Measurements from ENCODE around the gene SUGCT.
"Not testable (repeated sequence)": the region's sequence is repeated elsewhere in the genome, so short reads cannot be mapped to it uniquely, and the experiment has no call there.

Gene SUGCT

DNA sequence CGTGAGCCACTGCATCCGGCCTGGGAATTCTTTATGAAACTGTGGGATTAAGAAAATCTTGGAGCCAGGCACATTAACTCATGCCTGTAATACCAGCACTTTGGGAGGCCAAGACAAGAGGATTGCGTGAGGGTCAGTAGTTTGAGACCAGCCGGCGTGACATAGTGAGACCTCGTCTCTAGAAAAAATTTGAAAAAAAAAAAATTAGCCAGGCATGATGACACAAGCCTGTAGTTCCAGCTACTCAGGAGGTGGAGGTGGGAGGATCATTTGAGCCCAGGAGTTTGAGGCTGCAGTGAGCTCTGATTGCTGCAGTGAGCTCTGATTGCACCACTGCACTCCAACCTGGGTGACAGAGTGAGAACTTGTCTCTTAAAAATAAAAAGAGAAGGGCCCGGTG, 69.8 kb downstream of the SUGCT start:
- no peak for TF ChIP-seq CTCF (IDR thresholded peaks at IDR 0.05)
- H3K27me3 ChIP-seq (ENCODE audit: control insufficient read depth, insufficient read depth, low read length) = no peaks in the 10 kb centered on the region

GRCh38 chr7:40205992-40206391, 71.2 kb downstream of the SUGCT start:
- H3K4me2 ChIP-seq (ENCODE audit: low read length) = no peak overlapping the region
- H3K36me3 ChIP-seq (ENCODE audit: control insufficient read depth, insufficient read depth, low read length) = no peaks in the 10 kb centered on the region
- H3K9me3 ChIP-seq (ENCODE audit: control insufficient read depth, low read length) = no peaks in the 10 kb centered on the region
- TF ChIP-seq CTCF (IDR thresholded peaks at IDR 0.05) = no peak
- no peak overlapping the region for H3K9ac ChIP-seq
- H3K4me3 ChIP-seq (ENCODE audit: low read depth, low read length) = no peak overlapping the region
- H2AFZ ChIP-seq = no peak overlapping the region
- H3K27me3 ChIP-seq (ENCODE audit: control insufficient read depth, insufficient read depth, low read length) = no peaks in the 10 kb centered on the region
- H3K79me2 ChIP-seq = no peaks in the 10 kb centered on the region
- no peaks in the 10 kb centered on the region for H3K4me1 ChIP-seq
- no peak overlapping the region for H3K27ac ChIP-seq

More for the DNA sequence above, 69.8 kb downstream of the SUGCT start:
- Histone ChIP-seq H3K9me3 (ENCODE audit: control insufficient read depth, low read length) (no peaks in the 10 kb centered on the region), H2AFZ (no peak overlapping the region), H3K4me1 (no peaks in the 10 kb centered on the region), H3K27ac (no peak overlapping the region), H3K4me2 (ENCODE audit: low read length) (no peak overlapping the region), H3K4me3 (ENCODE audit: low read depth, low read length) (no peak overlapping the region), H3K36me3 (ENCODE audit: control insufficient read depth, insufficient read depth, low read length) (no peaks in the 10 kb centered on the region), H3K79me2 (no peaks in the 10 kb centered on the region), H3K9ac (no peak overlapping the region)

DNA sequence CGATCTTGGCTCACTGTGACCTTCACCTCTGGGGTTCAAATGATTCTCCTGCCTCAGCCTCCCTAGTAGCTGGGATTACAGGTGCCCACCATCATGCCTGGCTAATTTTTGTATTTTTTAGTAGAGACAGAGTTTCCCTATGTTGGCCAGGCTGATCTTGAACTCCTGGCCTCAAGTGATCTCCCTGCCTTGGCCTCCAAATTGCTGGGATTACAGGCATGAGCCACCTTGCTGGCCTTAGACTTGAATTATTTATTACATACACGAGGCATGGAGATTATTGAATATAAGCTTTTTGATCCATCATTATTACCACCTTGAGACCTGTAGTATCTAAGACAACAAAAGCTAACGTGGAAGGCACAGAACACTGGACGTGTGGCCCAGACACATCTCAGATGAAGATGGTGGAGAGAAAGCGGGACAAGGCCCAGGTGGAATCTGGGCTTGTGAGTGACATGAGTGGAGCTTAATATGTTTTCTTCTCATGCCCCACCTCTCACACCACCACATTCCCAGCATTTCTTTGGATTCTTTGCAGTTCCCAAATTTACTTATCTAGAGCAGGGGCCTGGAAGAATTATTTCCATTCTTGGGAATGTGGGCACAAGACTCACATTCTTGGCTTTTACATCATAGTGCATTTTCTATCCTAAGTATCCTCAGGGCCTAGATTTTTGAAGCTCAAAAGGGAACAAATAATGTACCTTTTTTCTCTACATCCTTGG, 76.6 kb downstream of the SUGCT start:
- TF ChIP-seq CTCF (IDR thresholded peaks at IDR 0.05) = no peak
- Histone ChIP-seq H3K27ac (no peak overlapping the region), H3K4me3 (ENCODE audit: low read depth, low read length) (no peak overlapping the region)

DNA sequence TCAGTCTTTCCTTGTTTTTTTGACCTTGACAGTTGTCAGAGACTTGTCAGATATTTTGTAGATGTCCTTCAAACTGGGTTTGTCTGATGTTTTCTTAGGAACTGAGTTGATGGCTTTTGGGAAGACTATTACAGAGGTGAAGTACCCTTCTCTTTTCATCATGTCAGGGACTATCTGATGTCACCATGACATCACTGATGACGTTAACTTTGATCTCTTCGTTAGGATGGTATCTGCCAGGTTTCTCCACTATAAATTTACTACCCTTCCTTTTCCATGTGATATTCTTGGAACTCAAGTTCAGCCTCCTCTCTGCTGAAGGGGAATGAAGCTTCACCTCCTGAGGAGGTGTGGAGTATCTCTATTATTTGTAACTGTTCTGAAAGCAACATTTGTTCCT, 78.5 kb downstream of the SUGCT start:
- H3K4me2 ChIP-seq (ENCODE audit: low read length) = no peak overlapping the region
- no peaks in the 10 kb centered on the region for H3K79me2 ChIP-seq
- H3K4me3 ChIP-seq (ENCODE audit: low read depth, low read length) = no peak overlapping the region
- H2AFZ ChIP-seq = no peak overlapping the region
- no peaks in the 10 kb centered on the region for H3K36me3 ChIP-seq (ENCODE audit: control insufficient read depth, insufficient read depth, low read length)
- no peak for TF ChIP-seq CTCF (IDR thresholded peaks at IDR 0.05)
- H3K4me1 ChIP-seq = no peaks in the 10 kb centered on the region
- no peaks in the 10 kb centered on the region for H3K27me3 ChIP-seq (ENCODE audit: control insufficient read depth, insufficient read depth, low read length)
- H3K9me3 ChIP-seq (ENCODE audit: control insufficient read depth, low read length) = no peaks in the 10 kb centered on the region
- no peak overlapping the region for H3K9ac ChIP-seq
- no peak overlapping the region for H3K27ac ChIP-seq

More for the DNA sequence above, 76.6 kb downstream of the SUGCT start:
- H2AFZ ChIP-seq = no peak overlapping the region
- H3K9ac ChIP-seq = no peak overlapping the region
- H3K36me3 ChIP-seq (ENCODE audit: control insufficient read depth, insufficient read depth, low read length) = no peaks in the 10 kb centered on the region
- no peaks in the 10 kb centered on the region for H3K4me1 ChIP-seq
- no peaks in the 10 kb centered on the region for H3K79me2 ChIP-seq
- H3K27me3 ChIP-seq (ENCODE audit: control insufficient read depth, insufficient read depth, low read length) = no peaks in the 10 kb centered on the region
- H3K9me3 ChIP-seq (ENCODE audit: control insufficient read depth, low read length) = no peaks in the 10 kb centered on the region
- H3K4me2 ChIP-seq (ENCODE audit: low read length) = no peak overlapping the region

DNA sequence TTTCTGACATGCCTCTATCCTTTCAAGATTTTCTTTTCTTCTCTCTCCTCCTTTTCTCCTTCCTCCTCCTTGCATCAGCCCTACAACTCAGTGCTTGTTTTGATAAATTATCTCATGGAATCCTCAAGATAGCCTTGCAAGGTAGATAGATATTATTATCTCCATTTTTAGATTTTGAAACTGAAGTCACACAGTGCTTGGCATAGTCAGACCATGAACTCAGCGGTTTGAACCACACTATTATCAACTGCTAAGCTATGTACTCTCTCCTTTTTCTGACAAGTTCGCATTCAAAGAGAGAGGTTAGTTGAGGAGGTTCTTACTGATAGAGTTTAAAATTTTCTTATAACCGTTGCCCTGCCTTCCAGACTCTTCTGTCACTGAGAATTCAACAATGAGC, 79.1 kb downstream of the SUGCT start:
- no peak overlapping the region for H3K9ac ChIP-seq
- H3K4me2 ChIP-seq (ENCODE audit: low read length) = no peak overlapping the region
- H3K27me3 ChIP-seq (ENCODE audit: control insufficient read depth, insufficient read depth, low read length) = no peaks in the 10 kb centered on the region
- H3K4me3 ChIP-seq (ENCODE audit: low read depth, low read length) = no peak overlapping the region
- H3K4me1 ChIP-seq = no peaks in the 10 kb centered on the region
- TF ChIP-seq CTCF (IDR thresholded peaks at IDR 0.05) = no peak
- H2AFZ ChIP-seq = no peak overlapping the region
- no peaks in the 10 kb centered on the region for H3K9me3 ChIP-seq (ENCODE audit: control insufficient read depth, low read length)
- H3K27ac ChIP-seq = no peak overlapping the region
- H3K79me2 ChIP-seq = no peaks in the 10 kb centered on the region
- no peaks in the 10 kb centered on the region for H3K36me3 ChIP-seq (ENCODE audit: control insufficient read depth, insufficient read depth, low read length)

- H2AFZ ChIP-seq; H3K27me3 ChIP-seq (ENCODE audit: control insufficient read depth, insufficient read depth, low read length); H3K36me3 ChIP-seq (ENCODE audit: control insufficient read depth, insufficient read depth, low read length); H3K27ac ChIP-seq; H3K4me2 ChIP-seq (ENCODE audit: low read length); H3K9ac ChIP-seq; H3K9me3 ChIP-seq (ENCODE audit: control insufficient read depth, low read length); H3K4me1 ChIP-seq; H3K79me2 ChIP-seq; H3K4me3 ChIP-seq (ENCODE audit: low read depth, low read length): not testable (repeated sequence)
Observed at GRCh38 chr7:40218612-40219011, 83.8 kb downstream of the SUGCT start.

Measured in parathyroid adenoma (tissue), 2 donors.